Glutamatergic neuron (in vitro differentiated cells): ENCODE measurements around the gene ACTN1. TPM values are rescaled to one million over a fixed set of nuclear protein-coding genes. Genes with fewer than 3 reads are reported as not detected.
"Not testable (repeated sequence)": the region's sequence is repeated elsewhere in the genome, so short reads cannot be mapped to it uniquely, and the experiment has no call there.

Experiments used
- DNase-seq: peaks from one replicate; pipeline ENCODE4 v3.0.0; 2022
- H3K27ac Mint-ChIP-seq: one replicate; pipeline ENCODE4 v1.8.0; 2020; ENCODE audit warnings: mild to moderate bottlenecking, mixed read lengths, inconsistent platforms; ENCODE audit not compliant: unreplicated experiment
- H3K27me3 Mint-ChIP-seq: one replicate; pipeline ENCODE4 v1.8.0; 2020; ENCODE audit warnings: mild to moderate bottlenecking, moderate library complexity, mixed read lengths, inconsistent platforms; ENCODE audit not compliant: unreplicated experiment
- H3K36me3 Mint-ChIP-seq: one replicate; pipeline ENCODE4 v1.8.0; 2020; ENCODE audit warnings: mild to moderate bottlenecking, mixed read lengths, inconsistent platforms; ENCODE audit not compliant: unreplicated experiment
- H3K4me1 Mint-ChIP-seq: one replicate; pipeline ENCODE4 v1.8.0; 2020; ENCODE audit warnings: mild to moderate bottlenecking, low read depth, mixed read lengths, inconsistent platforms; ENCODE audit not compliant: unreplicated experiment
- H3K4me3 Mint-ChIP-seq: one replicate; pipeline ENCODE4 v1.8.0; 2020; ENCODE audit warnings: mild to moderate bottlenecking, mixed read lengths, inconsistent platforms; ENCODE audit not compliant: unreplicated experiment
- H3K9me3 Mint-ChIP-seq: one replicate; pipeline ENCODE4 v1.8.0; 2020; ENCODE audit warnings: mild to moderate bottlenecking, moderate library complexity, mixed read lengths, inconsistent platforms; ENCODE audit not compliant: unreplicated experiment
- total RNA-seq: library from RNA; stranded (reverse); fragmentation: NEBNext Ultra II Directional; extraction: Animal tissue kit (Norgen Biotek cat#: 25700); gene quantifications from one replicate; pipeline ENCODE4 v1.2.1, GENCODE V29; 2021; ENCODE audit not compliant: unreplicated experiment
- TF ChIP-seq, protein P1 (sequence below): fragments of 200-600 bp; sonication (generic); IDR thresholded peaks from one replicate; pipeline ENCODE4 v1.5.0; 2021; ENCODE audit not compliant: partially characterized antibody, unreplicated experiment

ACTN1 gene
- total RNA-seq, 1 donor from 2014 or later, result 48.1 TPM

DNA sequence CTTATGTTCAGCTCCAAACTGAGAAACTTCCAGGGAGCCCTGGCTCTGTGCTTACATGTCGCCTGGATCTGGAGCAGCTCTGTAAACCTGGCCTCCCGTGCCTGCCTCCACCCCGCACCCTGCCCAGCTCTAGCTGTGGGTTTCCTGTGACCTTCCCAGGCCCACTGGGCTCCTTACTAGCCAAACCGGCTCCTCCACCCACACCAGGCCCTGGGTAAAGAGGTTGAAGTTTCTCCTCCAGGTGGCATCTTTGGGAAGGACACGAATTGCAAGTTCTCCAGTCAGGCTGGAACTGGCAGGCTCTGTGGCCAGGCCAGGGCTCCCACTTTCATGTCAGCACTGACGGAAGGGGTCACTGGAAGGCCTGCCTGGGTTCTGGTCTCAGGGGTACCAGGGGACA, 125.4 kb downstream of the ACTN1 start:
- Mint-ChIP-seq H3K4me1 (no peaks in the 10 kb centered on the region), H3K4me3 (no peak overlapping the region)
- DNase-seq, result no peak

DNA sequence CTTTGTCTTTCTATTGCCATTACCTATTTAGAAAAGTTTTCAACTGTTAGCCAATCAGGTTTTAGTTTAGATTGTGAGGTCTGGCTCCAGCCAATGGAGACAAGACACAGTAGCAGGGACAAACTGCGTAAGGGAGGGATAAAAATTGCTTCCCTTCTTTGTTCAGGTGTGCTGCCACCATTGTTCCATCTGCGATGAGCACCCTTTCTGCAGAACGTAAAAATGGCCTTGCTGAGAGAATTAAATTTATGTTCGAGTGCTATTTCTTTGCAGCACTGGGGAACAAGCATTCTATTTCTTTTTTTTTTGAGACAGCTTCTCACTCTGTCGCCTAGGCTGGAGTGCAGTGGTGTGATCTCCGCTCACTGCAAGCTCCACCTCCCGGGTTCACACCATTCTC, 126.6 kb downstream of the ACTN1 start:
- not testable (repeated sequence) for H3K27me3 Mint-ChIP-seq, H3K9me3 Mint-ChIP-seq, H3K4me3 Mint-ChIP-seq, H3K27ac Mint-ChIP-seq, DNase-seq, H3K4me1 Mint-ChIP-seq, H3K36me3 Mint-ChIP-seq

More for the DNA sequence above, 125.4 kb downstream of the ACTN1 start:
- H3K9me3 Mint-ChIP-seq, result no peaks in the 10 kb centered on the region
- peaks cover 4% of the 10 kb centered on the region for H3K27me3 Mint-ChIP-seq
- TF ChIP-seq, protein P1, sequence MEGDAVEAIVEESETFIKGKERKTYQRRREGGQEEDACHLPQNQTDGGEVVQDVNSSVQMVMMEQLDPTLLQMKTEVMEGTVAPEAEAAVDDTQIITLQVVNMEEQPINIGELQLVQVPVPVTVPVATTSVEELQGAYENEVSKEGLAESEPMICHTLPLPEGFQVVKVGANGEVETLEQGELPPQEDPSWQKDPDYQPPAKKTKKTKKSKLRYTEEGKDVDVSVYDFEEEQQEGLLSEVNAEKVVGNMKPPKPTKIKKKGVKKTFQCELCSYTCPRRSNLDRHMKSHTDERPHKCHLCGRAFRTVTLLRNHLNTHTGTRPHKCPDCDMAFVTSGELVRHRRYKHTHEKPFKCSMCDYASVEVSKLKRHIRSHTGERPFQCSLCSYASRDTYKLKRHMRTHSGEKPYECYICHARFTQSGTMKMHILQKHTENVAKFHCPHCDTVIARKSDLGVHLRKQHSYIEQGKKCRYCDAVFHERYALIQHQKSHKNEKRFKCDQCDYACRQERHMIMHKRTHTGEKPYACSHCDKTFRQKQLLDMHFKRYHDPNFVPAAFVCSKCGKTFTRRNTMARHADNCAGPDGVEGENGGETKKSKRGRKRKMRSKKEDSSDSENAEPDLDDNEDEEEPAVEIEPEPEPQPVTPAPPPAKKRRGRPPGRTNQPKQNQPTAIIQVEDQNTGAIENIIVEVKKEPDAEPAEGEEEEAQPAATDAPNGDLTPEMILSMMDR, result no peak
- no peak overlapping the region for H3K27ac Mint-ChIP-seq
- no peaks in the 10 kb centered on the region for H3K36me3 Mint-ChIP-seq

DNA sequence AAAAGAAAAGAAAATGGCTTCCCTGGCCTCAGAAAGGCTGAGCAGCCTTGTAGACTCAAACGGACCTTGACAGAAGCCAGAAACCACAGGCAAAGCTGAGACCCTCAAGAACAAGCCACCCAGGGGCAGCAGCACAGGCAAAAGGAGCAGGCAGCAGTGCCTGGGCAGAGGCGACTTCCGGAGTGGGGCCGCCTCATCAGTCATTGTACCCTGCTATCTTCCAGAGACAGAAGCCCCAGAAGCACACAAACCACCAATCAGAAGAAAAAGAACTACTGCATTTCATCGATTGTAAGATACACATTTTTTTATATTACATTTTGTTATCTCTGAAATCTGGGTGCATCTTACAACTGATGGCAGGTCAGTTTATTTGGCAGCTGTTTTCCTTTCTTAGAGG, 128.0 kb downstream of the ACTN1 start:
- Mint-ChIP-seq H3K4me3 (no peak overlapping the region), H3K27ac (no peak overlapping the region), H3K4me1 (no peaks in the 10 kb centered on the region), H3K27me3 (peaks cover 3% of the 10 kb centered on the region), H3K9me3 (no peaks in the 10 kb centered on the region), H3K36me3 (no peaks in the 10 kb centered on the region)
- DNase-seq, result no peak
- TF ChIP-seq, protein P1, result no peak

DNA sequence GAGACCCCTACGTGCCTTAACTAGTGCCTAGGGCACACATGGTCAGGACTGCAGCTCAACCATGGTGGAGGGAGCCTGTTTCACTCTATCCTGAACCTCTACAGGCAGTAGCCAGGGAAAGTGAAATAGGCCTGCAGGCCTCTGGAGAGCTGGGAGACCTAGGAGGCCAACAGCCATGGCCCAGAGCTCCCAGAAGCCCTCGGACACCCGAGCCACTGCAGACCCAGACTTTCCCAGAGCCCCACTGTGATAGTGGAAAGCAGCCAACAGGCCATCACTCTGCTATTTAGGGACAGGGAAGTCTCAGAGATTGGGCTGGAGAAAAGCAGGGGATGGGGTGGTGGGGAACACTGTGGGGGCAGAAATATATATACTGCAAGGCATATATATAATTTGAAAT, 129.7 kb downstream of the ACTN1 start:
- Mint-ChIP-seq H3K36me3 (no peaks in the 10 kb centered on the region), H3K9me3 (no peaks in the 10 kb centered on the region), H3K4me1 (no peaks in the 10 kb centered on the region), H3K27ac (no peak overlapping the region), H3K27me3 (peaks cover 3% of the 10 kb centered on the region), H3K4me3 (no peak overlapping the region)
- TF ChIP-seq, protein P1, result no peak
- DNase-seq, result no peak

DNA sequence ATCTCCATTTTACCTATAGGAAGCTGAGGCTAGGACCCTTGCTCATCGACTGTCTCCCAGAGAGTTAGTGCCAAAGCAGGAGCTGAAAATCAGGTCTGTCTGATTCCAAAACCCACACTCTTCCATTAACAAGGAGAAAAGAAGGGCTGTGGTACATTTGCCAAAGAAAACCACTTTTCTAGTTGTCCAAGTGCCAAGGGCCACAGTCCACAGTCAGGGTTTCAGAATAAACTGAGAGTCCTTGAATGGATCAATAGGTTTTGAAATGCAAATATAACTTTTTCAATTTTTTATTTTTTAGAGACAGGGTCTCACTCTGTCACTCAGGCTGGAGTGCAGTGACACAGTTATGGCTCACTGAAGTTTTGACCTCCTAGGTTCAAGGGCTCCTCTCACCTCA, 130.8 kb downstream of the ACTN1 start:
- H3K27me3 Mint-ChIP-seq, result peaks cover 3% of the 10 kb centered on the region
- TF ChIP-seq, protein P1, result no peak
- H3K27ac Mint-ChIP-seq, result no peak overlapping the region
- H3K4me3 Mint-ChIP-seq, result no peak overlapping the region
- H3K4me1 Mint-ChIP-seq, result no peaks in the 10 kb centered on the region
- no peaks in the 10 kb centered on the region for H3K9me3 Mint-ChIP-seq
- H3K36me3 Mint-ChIP-seq, result no peaks in the 10 kb centered on the region
- DNase-seq, result no peak

DNA sequence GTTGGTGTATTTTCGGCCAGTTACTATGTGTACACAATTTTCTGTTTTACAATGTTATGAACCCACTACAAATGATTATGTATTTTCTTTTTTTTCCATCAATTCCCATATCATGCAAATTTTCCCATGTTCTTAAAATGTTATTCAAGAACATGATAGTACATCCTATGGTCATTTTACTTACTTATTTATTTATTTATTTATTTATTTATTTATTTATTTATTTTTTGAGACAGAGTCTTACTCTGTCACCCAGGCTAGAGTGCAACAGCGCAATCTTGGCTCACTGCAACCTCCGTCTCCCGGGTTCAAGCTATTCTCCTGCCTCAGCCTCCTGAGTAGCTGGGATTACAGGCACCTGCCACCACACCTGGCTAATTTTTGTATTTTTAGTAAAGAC, 131.5 kb downstream of the ACTN1 start:
- not testable (repeated sequence) for H3K36me3 Mint-ChIP-seq, H3K4me3 Mint-ChIP-seq, H3K4me1 Mint-ChIP-seq, H3K9me3 Mint-ChIP-seq, H3K27ac Mint-ChIP-seq, DNase-seq, H3K27me3 Mint-ChIP-seq
